Measurements from ENCODE around the gene ZNF839. TPM values are rescaled to one million over a fixed set of nuclear protein-coding genes. Genes with fewer than 3 reads are reported as not detected.

The ZNF839 gene
- total and polyA plus RNA-seq, 2 experiments from 2014 or later = 7.9 to 10.0 TPM

- 0 out of 2 replicates have a peak, but pooled peaks cover 3% of the 10 kb centered on the region for H3K36me3 ChIP-seq (ENCODE audit: insufficient read depth)
- H3K79me2 ChIP-seq (replicated peaks; ENCODE audit: insufficient read depth) = no peaks in the 10 kb centered on the region
- Mint-ChIP-seq H3K27me3 (ENCODE audit: insufficient read depth, low read depth, poor library complexity) (peaks cover 2% of the 10 kb centered on the region), H3K9me3 (no peaks in the 10 kb centered on the region), H3K4me3 (no peak overlapping the region), H3K27ac (no peak overlapping the region), H3K36me3 (ENCODE audit: low read depth) (peaks cover 9% of the 10 kb centered on the region), H3K4me1 (no peaks in the 10 kb centered on the region)
- no peak overlapping the region for H3K27ac ChIP-seq (ENCODE audit: low read depth)
- no peak overlapping the region for H3K4me2 ChIP-seq
- H3K9me2 ChIP-seq (ENCODE audit: insufficient read depth) = no peaks in the 10 kb centered on the region
- TF ChIP-seq EZH2phosphoT487 (IDR thresholded peaks at IDR 0.05; ENCODE audit: unreplicated experiment) (no peak), EZH2 (IDR thresholded peaks at IDR 0.05; ENCODE audit: low read depth, unreplicated experiment) (no peak), ETS1 (IDR thresholded peaks at IDR 0.05) (no peak), NANOG (IDR thresholded peaks at IDR 0.05; ENCODE audit: borderline replicate concordance) (no peak), ZNF462 (CRISPR knock-in tag; IDR thresholded peaks at IDR 0.05) (no peak), ZNF331 (CRISPR knock-in tag; IDR thresholded peaks at IDR 0.05; ENCODE audit: low read depth) (no peak), CREB1 (CRISPR knock-in tag; IDR thresholded peaks at IDR 0.05; ENCODE audit: low read depth) (no peak), ZNF114 (CRISPR knock-in tag; IDR thresholded peaks at IDR 0.05) (no peak), REST (IDR thresholded peaks at IDR 0.05; ENCODE audit: unreplicated experiment) (no peak)
- H3F3A ChIP-seq (replicated peaks; ENCODE audit: low read depth) = no peaks in the 10 kb centered on the region
- H4K20me1 ChIP-seq (replicated peaks; ENCODE audit: insufficient read depth) = no peaks in the 10 kb centered on the region
- DNase-seq (ENCODE audit: low spot score) = no peak
- ATAC-seq = no peak
- no peaks in the 10 kb centered on the region for H3K4me1 ChIP-seq (ENCODE audit: insufficient read depth)
- H2AFZ ChIP-seq = no peak overlapping the region
- no peaks in the 10 kb centered on the region for H3K27me3 ChIP-seq (ENCODE audit: insufficient read depth)
- no peak overlapping the region for H3K4me3 ChIP-seq
These were observed 58.1 kb downstream of the ZNF839 start for GRCh38 chr14:102377696-102378095.

All from GM23338 (cell line).